NOMO-1 (cell line): ENCODE measurements around the gene COX6B1.
"Not testable (repeated sequence)": the region's sequence is repeated elsewhere in the genome, so short reads cannot be mapped to it uniquely, and the experiment has no call there.

Experiments used
- DNase-seq, 2 experiments: peaks; one replicate each; lab custom pipeline; 2025; ENCODE audit not compliant: unreplicated experiment in 2 of 2; lab: John Stamatoyannopoulos, UW

The COX6B1 gene

GRCh38 chr19:35665157-35665556 is 17.0 kb downstream of the COX6B1 start:
- DNase-seq = no peak

- DNase-seq = no peak
Observed at GRCh38 chr19:35665604-35666003, 17.5 kb downstream of the COX6B1 start.

GRCh38 chr19:35666251-35666913 is 18.3 kb downstream of the COX6B1 start, which contains the start of gene UPK1A:
Gene UPK1A, plus strand, starts transcription at chr19:35666517. Its CDS starts 296 bp downstream, at chr19:35666813.
- no peak for DNase-seq

GRCh38 chr19:35669566-35669965 is 21.4 kb downstream of the COX6B1 start:
- DNase-seq = no peak

GRCh38 chr19:35669974-35670373 is 21.9 kb downstream of the COX6B1 start:
- no peak for DNase-seq

- no peak for DNase-seq
Observed at GRCh38 chr19:35670686-35671085, 22.6 kb downstream of the COX6B1 start.

- no peak for DNase-seq
Observed at GRCh38 chr19:35671818-35672217, 23.7 kb downstream of the COX6B1 start.

- no peak for DNase-seq
Observed at GRCh38 chr19:35673121-35673804, 25.1 kb downstream of the COX6B1 start.

GRCh38 chr19:35675589-35676140 is 27.5 kb downstream of the COX6B1 start:
- no peak for DNase-seq

- DNase-seq = no peak
Observed at GRCh38 chr19:35689836-35690235, 41.7 kb downstream of the COX6B1 start.

- not testable (repeated sequence) for DNase-seq
Observed at GRCh38 chr19:35691106-35691505, 43.0 kb downstream of the COX6B1 start.

GRCh38 chr19:35692010-35692409 is 43.9 kb downstream of the COX6B1 start:
- DNase-seq = no peak

GRCh38 chr19:35693422-35693821 is 45.3 kb downstream of the COX6B1 start:
- no peak for DNase-seq

- peak; percentile 58 to 81 for DNase-seq
Observed at GRCh38 chr19:35693835-35694599, 45.9 kb downstream of the COX6B1 start.

GRCh38 chr19:35695895-35696422 is 47.8 kb downstream of the COX6B1 start:
- no peak for DNase-seq

- DNase-seq = no peak
Observed at GRCh38 chr19:35696835-35697234, 48.7 kb downstream of the COX6B1 start.

- DNase-seq = peak; percentile 95 to 96
Observed at GRCh38 chr19:35702223-35703012, 54.3 kb downstream of the COX6B1 start.

GRCh38 chr19:35703343-35703742 is 55.2 kb downstream of the COX6B1 start:
- no peak for DNase-seq

- DNase-seq = no peak
Observed at GRCh38 chr19:35704218-35704617, 56.1 kb downstream of the COX6B1 start, which contains the start of gene ZBTB32. Gene ZBTB32, plus strand, starts transcription at chr19:35704558. Its CDS starts 10,069 bp downstream, at chr19:35714627.
